Activated CD8-positive, alpha-beta memory T cell treated with anti-CD3 and anti-CD28 coated beads, Interleukin-2, amount 10 ng/mL, durations not matched to agents 7 days and 5 days (primary cell): ENCODE data around the gene RUNX1. TPM values are rescaled to one million over a fixed set of nuclear protein-coding genes. Genes with fewer than 3 reads are reported as not detected.
"Not testable (repeated sequence)": the region's sequence is repeated elsewhere in the genome, so short reads cannot be mapped to it uniquely, and the experiment has no call there.

Experiments used
- ATAC-seq: fragments of 150-1000 bp; cut with Tn5 transposase; one replicate; pipeline ENCODE4 v1.10.0; 2021; ENCODE audit warnings: moderate library complexity
- CTCF ChIA-PET: fragments of 350-600 bp; sonication (Branson Sonifier 250); formaldehyde crosslinking; loops from one replicate; lab custom pipeline; 2021; ENCODE audit warnings: antibody characterized with exemption; lab: Charles Lee
- DNase-seq: peaks from one replicate; pipeline ENCODE4 v3.0.0-alpha.2; 2020
- H3K27ac Mint-ChIP-seq: one replicate; pipeline ENCODE4 v1.8.0; 2021; ENCODE audit warnings: mild to moderate bottlenecking, mixed read lengths
- H3K27me3 Mint-ChIP-seq: one replicate; pipeline ENCODE4 v1.8.0; 2021; ENCODE audit warnings: mixed read lengths
- H3K36me3 Mint-ChIP-seq: one replicate; pipeline ENCODE4 v1.8.0; 2021; ENCODE audit warnings: mild to moderate bottlenecking, mixed read lengths
- H3K4me1 Mint-ChIP-seq: one replicate; pipeline ENCODE4 v1.8.0; 2021; ENCODE audit warnings: mixed read lengths
- H3K4me3 Mint-ChIP-seq: one replicate; pipeline ENCODE4 v1.8.0; 2021; ENCODE audit warnings: mild to moderate bottlenecking, moderate library complexity, mixed read lengths
- H3K9me3 Mint-ChIP-seq: one replicate; pipeline ENCODE4 v1.8.0; 2022; ENCODE audit warnings: low read depth, mixed read lengths
- total RNA-seq, 2 experiments: library from RNA; stranded (reverse); gene quantifications; one replicate each; pipeline ENCODE4 v1.2.3, GENCODE V29; 2021

RUNX1 gene
- total RNA-seq, 2 experiments from 2014 or later: 23.3 to 35.3 TPM

- no peak for DNase-seq
- H3K27me3 Mint-ChIP-seq: peaks cover 4% of the 10 kb centered on the region
- H3K4me1 Mint-ChIP-seq: peaks cover 39% of the 10 kb centered on the region
- no peak for ATAC-seq
- H3K4me3 Mint-ChIP-seq: no peak overlapping the region
- CTCF ChIA-PET: interaction anchor here (0.8 to 1.6 kb wide), 6 partner anchors 10 to 114 kb away, joined by 3 to 6 read pairs (median 4); no protein-coding TSS in a partner anchor
- no peak overlapping the region for H3K27ac Mint-ChIP-seq
- H3K9me3 Mint-ChIP-seq: no peaks in the 10 kb centered on the region
- H3K36me3 Mint-ChIP-seq: peaks cover 16% of the 10 kb centered on the region
These were observed 44.8 kb downstream of the RUNX1 start for GRCh38 chr21:35004314-35004713.

GRCh38 chr21:35002879-35003722, 46.0 kb downstream of the RUNX1 start:
- Mint-ChIP-seq H3K27ac (no peak overlapping the region), H3K9me3 (no peaks in the 10 kb centered on the region), H3K4me1 (peaks cover 44% of the 10 kb centered on the region), H3K36me3 (peaks cover 17% of the 10 kb centered on the region), H3K4me3 (no peak overlapping the region), H3K27me3 (peaks cover 4% of the 10 kb centered on the region)
- ATAC-seq (no peak), DNase-seq (no peak)
- CTCF ChIA-PET: interaction anchor here (1.6 kb wide), 1 partner anchor 19 kb away, joined by 6 read pairs; no protein-coding TSS in a partner anchor

GRCh38 chr21:34999397-34999941, 49.6 kb downstream of the RUNX1 start:
- Mint-ChIP-seq H3K4me3 (no peak overlapping the region), H3K9me3 (no peaks in the 10 kb centered on the region), H3K4me1 (peaks cover 50% of the 10 kb centered on the region), H3K27ac (no peak overlapping the region), H3K36me3 (peaks cover 13% of the 10 kb centered on the region), H3K27me3 (peaks cover 4% of the 10 kb centered on the region)
- CTCF ChIA-PET: interaction anchor here (1.6 kb wide), 1 partner anchor 11 kb away, joined by 4 read pairs; no protein-coding TSS in a partner anchor
- ATAC-seq (no peak), DNase-seq (no peak)

GRCh38 chr21:34998176-34998575, 50.9 kb downstream of the RUNX1 start:
- H3K4me1 Mint-ChIP-seq: peaks cover 43% of the 10 kb centered on the region
- no peak overlapping the region for H3K4me3 Mint-ChIP-seq
- CTCF ChIA-PET: no interaction called here
- peaks cover 4% of the 10 kb centered on the region for H3K27me3 Mint-ChIP-seq
- no peak for DNase-seq
- H3K36me3 Mint-ChIP-seq: peaks cover 12% of the 10 kb centered on the region
- no peaks in the 10 kb centered on the region for H3K9me3 Mint-ChIP-seq
- ATAC-seq: no peak
- H3K27ac Mint-ChIP-seq: no peak overlapping the region

- ATAC-seq: no peak
- Mint-ChIP-seq H3K9me3 (no peaks in the 10 kb centered on the region), H3K36me3 (peaks cover 10% of the 10 kb centered on the region), H3K4me3 (no peak overlapping the region), H3K4me1 (peaks cover 40% of the 10 kb centered on the region), H3K27ac (no peak overlapping the region), H3K27me3 (peaks cover 4% of the 10 kb centered on the region)
- DNase-seq: no peak
- CTCF ChIA-PET: no interaction called here
These were observed 51.8 kb downstream of the RUNX1 start for GRCh38 chr21:34997294-34997693.

- Mint-ChIP-seq H3K36me3 (peaks cover 8% of the 10 kb centered on the region), H3K27me3 (peaks cover 4% of the 10 kb centered on the region), H3K9me3 (no peaks in the 10 kb centered on the region), H3K4me1 (peaks cover 38% of the 10 kb centered on the region), H3K4me3 (no peak overlapping the region), H3K27ac (peak overlapping the region; percentile 20)
- CTCF ChIA-PET: no interaction called here
- DNase-seq (no peak), ATAC-seq (no peak)
These were observed 52.6 kb downstream of the RUNX1 start for GRCh38 chr21:34996304-34997101.

GRCh38 chr21:34995979-34996303, 53.2 kb downstream of the RUNX1 start:
- ATAC-seq (no peak), DNase-seq (no peak)
- Mint-ChIP-seq H3K4me1 (peaks cover 40% of the 10 kb centered on the region), H3K27ac (peak overlapping the region; percentile 20), H3K4me3 (no peak overlapping the region), H3K36me3 (peaks cover 8% of the 10 kb centered on the region), H3K9me3 (no peaks in the 10 kb centered on the region), H3K27me3 (peaks cover 4% of the 10 kb centered on the region)
- CTCF ChIA-PET: no interaction called here

- Mint-ChIP-seq H3K4me3 (no peak overlapping the region), H3K4me1 (peaks cover 46% of the 10 kb centered on the region), H3K9me3 (no peaks in the 10 kb centered on the region), H3K27ac (no peak overlapping the region), H3K36me3 (peaks cover 4% of the 10 kb centered on the region), H3K27me3 (peaks cover 4% of the 10 kb centered on the region)
- CTCF ChIA-PET: interaction anchor here (0.7 kb wide), 1 partner anchor 8 kb away, joined by 3 read pairs; no protein-coding TSS in a partner anchor
- DNase-seq (no peak), ATAC-seq (no peak)
These were observed 54.1 kb downstream of the RUNX1 start for GRCh38 chr21:34994766-34995631.

GRCh38 chr21:34993521-34993921, 55.6 kb downstream of the RUNX1 start:
- ATAC-seq, DNase-seq, H3K27me3 Mint-ChIP-seq, H3K27ac Mint-ChIP-seq, H3K36me3 Mint-ChIP-seq, CTCF ChIA-PET, H3K9me3 Mint-ChIP-seq, H3K4me3 Mint-ChIP-seq: not testable (repeated sequence)
- H3K4me1 Mint-ChIP-seq: peaks cover 52% of the 10 kb centered on the region

GRCh38 chr21:34992736-34993398, 56.2 kb downstream of the RUNX1 start:
- no peak for DNase-seq
- Mint-ChIP-seq H3K36me3 (no peaks in the 10 kb centered on the region), H3K27me3 (no peaks in the 10 kb centered on the region), H3K4me3 (no peak overlapping the region), H3K9me3 (no peaks in the 10 kb centered on the region), H3K4me1 (peaks cover 57% of the 10 kb centered on the region), H3K27ac (no peak overlapping the region)
- CTCF ChIA-PET: interaction anchor here (0.6 to 1.0 kb wide), 3 partner anchors 9 to 64 kb away, joined by 3 to 4 read pairs (median 3); no protein-coding TSS in a partner anchor
- ATAC-seq: no peak

GRCh38 chr21:34992180-34992579, 56.9 kb downstream of the RUNX1 start:
- H3K27ac Mint-ChIP-seq: no peak overlapping the region
- H3K4me1 Mint-ChIP-seq: peaks cover 59% of the 10 kb centered on the region
- no peaks in the 10 kb centered on the region for H3K36me3 Mint-ChIP-seq
- no peak overlapping the region for H3K4me3 Mint-ChIP-seq
- ATAC-seq: no peak
- no peaks in the 10 kb centered on the region for H3K27me3 Mint-ChIP-seq
- CTCF ChIA-PET: interaction anchor here (0.9 to 1.0 kb wide), 2 partner anchors 9 to 12 kb away, joined by 3 to 4 read pairs; no protein-coding TSS in a partner anchor
- no peak for DNase-seq
- H3K9me3 Mint-ChIP-seq: no peaks in the 10 kb centered on the region

GRCh38 chr21:34991366-34991957, 57.6 kb downstream of the RUNX1 start:
- ATAC-seq: no peak

More at GRCh38 chr21:34991366-34991957, 57.6 kb downstream of the RUNX1 start:
- Mint-ChIP-seq H3K27me3 (no peaks in the 10 kb centered on the region), H3K27ac (no peak overlapping the region), H3K4me3 (no peak overlapping the region), H3K4me1 (peaks cover 62% of the 10 kb centered on the region), H3K36me3 (no peaks in the 10 kb centered on the region), H3K9me3 (no peaks in the 10 kb centered on the region)
- DNase-seq: no peak
- CTCF ChIA-PET: interaction anchor here (0.9 to 3.6 kb wide), 3 partner anchors 13 to 404 kb away, joined by 3 to 15 read pairs (median 3); no protein-coding TSS in a partner anchor
